Measurements from ENCODE around the gene HTR2B.
"Not testable (repeated sequence)": the region's sequence is repeated elsewhere in the genome, so short reads cannot be mapped to it uniquely, and the experiment has no call there.

HTR2B gene

GRCh38 chr2:231088754-231089153 is 36.1 kb downstream of the HTR2B start:
- DNase-seq = no peak

GRCh38 chr2:231084565-231084964 is 40.3 kb downstream of the HTR2B start:
- no peak for DNase-seq

GRCh38 chr2:231069379-231070054 is 55.3 kb downstream of the HTR2B start:
- DNase-seq = no peak

- no peak for DNase-seq
Observed at GRCh38 chr2:231068525-231069222, 56.2 kb downstream of the HTR2B start.

GRCh38 chr2:231067531-231067930 is 57.3 kb downstream of the HTR2B start:
- DNase-seq = not testable (repeated sequence)

GRCh38 chr2:231065966-231066365 is 58.9 kb downstream of the HTR2B start:
- no peak for DNase-seq

GRCh38 chr2:231063347-231063746 is 61.5 kb downstream of the HTR2B start:
- DNase-seq = no peak

- DNase-seq = no peak
Observed at GRCh38 chr2:231062776-231063175, 62.1 kb downstream of the HTR2B start.

- DNase-seq = no peak
Observed at GRCh38 chr2:231059756-231060155, 65.1 kb downstream of the HTR2B start.

GRCh38 chr2:231058761-231059550 is 65.9 kb downstream of the HTR2B start:
- no peak for DNase-seq

Data from SIG-M5 (cell line).